ENCODE results near the gene ZNF454. TPM values are rescaled to one million over a fixed set of nuclear protein-coding genes. Genes with fewer than 3 reads are reported as not detected.
A peak's percentile ranks its signal among the peaks of the same experiment; 100 is the strongest.

ZNF454 gene
- total RNA-seq, 2 experiments from 2014 or later, result not detected

GRCh38 chr5:178988436-178989220, 47.6 kb downstream of the ZNF454 start:
- no peak overlapping the region for H3K4me3 Mint-ChIP-seq
- H3K36me3 Mint-ChIP-seq, result peaks cover 3% of the 10 kb centered on the region
- no peaks in the 10 kb centered on the region for H3K4me1 Mint-ChIP-seq
- ATAC-seq, result no peak
- H3K27ac Mint-ChIP-seq, result no peak overlapping the region
- H3K9me3 Mint-ChIP-seq (ENCODE audit: low read depth), result peaks cover 18% of the 10 kb centered on the region
- CTCF ChIA-PET, result no interaction called here
- no peak for DNase-seq
- H3K27me3 Mint-ChIP-seq, result peaks cover 9% of the 10 kb centered on the region

- CTCF ChIA-PET, result no interaction called here
- no peak for ATAC-seq
- Mint-ChIP-seq H3K27ac (no peak overlapping the region), H3K36me3 (peaks cover 4% of the 10 kb centered on the region), H3K4me3 (no peak overlapping the region), H3K4me1 (no peaks in the 10 kb centered on the region), H3K9me3 (ENCODE audit: low read depth) (peaks cover 18% of the 10 kb centered on the region), H3K27me3 (peaks cover 15% of the 10 kb centered on the region)
- no peak for DNase-seq
These were observed 48.3 kb downstream of the ZNF454 start for GRCh38 chr5:178989311-178989710.

GRCh38 chr5:178990491-178990890, 49.5 kb downstream of the ZNF454 start:
- H3K36me3 Mint-ChIP-seq, result peaks cover 7% of the 10 kb centered on the region
- H3K9me3 Mint-ChIP-seq (ENCODE audit: low read depth), result peaks cover 21% of the 10 kb centered on the region
- ATAC-seq (no peak), DNase-seq (peak; percentile 15)
- H3K4me1 Mint-ChIP-seq, result peaks cover 1% of the 10 kb centered on the region
- peaks cover 18% of the 10 kb centered on the region for H3K27me3 Mint-ChIP-seq
- CTCF ChIA-PET, result no interaction called here
- H3K27ac Mint-ChIP-seq, result no peak overlapping the region
- H3K4me3 Mint-ChIP-seq, result no peak overlapping the region

GRCh38 chr5:178991190-178992145, 50.5 kb downstream of the ZNF454 start:
- ATAC-seq, result no peak
- CTCF ChIA-PET, result no interaction called here
- Mint-ChIP-seq H3K4me3 (no peak overlapping the region), H3K9me3 (ENCODE audit: low read depth) (peaks cover 18% of the 10 kb centered on the region), H3K27me3 (peaks cover 20% of the 10 kb centered on the region), H3K4me1 (peaks cover 1% of the 10 kb centered on the region), H3K27ac (no peak overlapping the region), H3K36me3 (peaks cover 8% of the 10 kb centered on the region)
- DNase-seq, result no peak

GRCh38 chr5:178992291-178992895, 51.4 kb downstream of the ZNF454 start:
- Mint-ChIP-seq H3K4me1 (peaks cover 1% of the 10 kb centered on the region), H3K27me3 (peaks cover 20% of the 10 kb centered on the region), H3K9me3 (ENCODE audit: low read depth) (peaks cover 13% of the 10 kb centered on the region), H3K36me3 (peaks cover 7% of the 10 kb centered on the region), H3K27ac (no peak overlapping the region), H3K4me3 (no peak overlapping the region)
- ATAC-seq, result no peak
- CTCF ChIA-PET, result no interaction called here
- no peak for DNase-seq

GRCh38 chr5:178993236-178993765, 52.3 kb downstream of the ZNF454 start:
- DNase-seq, result no peak
- Mint-ChIP-seq H3K27ac (no peak overlapping the region), H3K4me3 (no peak overlapping the region), H3K36me3 (peaks cover 6% of the 10 kb centered on the region), H3K4me1 (peaks cover 1% of the 10 kb centered on the region), H3K9me3 (ENCODE audit: low read depth) (peaks cover 8% of the 10 kb centered on the region), H3K27me3 (peaks cover 20% of the 10 kb centered on the region)
- ATAC-seq, result no peak
- CTCF ChIA-PET, result no interaction called here

GRCh38 chr5:178993955-178994579, 53.1 kb downstream of the ZNF454 start:
- DNase-seq, result no peak
- no peak overlapping the region for H3K27ac Mint-ChIP-seq
- CTCF ChIA-PET, result no interaction called here
- H3K9me3 Mint-ChIP-seq (ENCODE audit: low read depth), result peaks cover 9% of the 10 kb centered on the region
- H3K36me3 Mint-ChIP-seq, result peaks cover 6% of the 10 kb centered on the region
- no peak for ATAC-seq
- peaks cover 1% of the 10 kb centered on the region for H3K4me1 Mint-ChIP-seq
- H3K27me3 Mint-ChIP-seq, result peaks cover 20% of the 10 kb centered on the region
- no peak overlapping the region for H3K4me3 Mint-ChIP-seq

- peaks cover 6% of the 10 kb centered on the region for H3K36me3 Mint-ChIP-seq
- CTCF ChIA-PET, result no interaction called here
- H3K4me1 Mint-ChIP-seq, result peaks cover 1% of the 10 kb centered on the region
- H3K9me3 Mint-ChIP-seq (ENCODE audit: low read depth), result peaks cover 9% of the 10 kb centered on the region
- H3K27me3 Mint-ChIP-seq, result peaks cover 20% of the 10 kb centered on the region
- no peak within 1 kb of the TSS for H3K27ac Mint-ChIP-seq
- DNase-seq (no peak), ATAC-seq (no peak)
- H3K4me3 Mint-ChIP-seq, result no peak within 1 kb of the TSS
These were observed 53.8 kb downstream of the ZNF454 start, which contains the start of gene GRM6 for GRCh38 chr5:178994580-178995340. Gene GRM6, minus strand, starts transcription at chr5:178995320. Its CDS starts 376 bp downstream, at chr5:178994944.

- Mint-ChIP-seq H3K36me3 (peaks cover 6% of the 10 kb centered on the region), H3K4me3 (no peak overlapping the region), H3K27ac (no peak overlapping the region), H3K4me1 (peaks cover 1% of the 10 kb centered on the region), H3K9me3 (ENCODE audit: low read depth) (peaks cover 7% of the 10 kb centered on the region), H3K27me3 (peaks cover 20% of the 10 kb centered on the region)
- ATAC-seq, result no peak
- CTCF ChIA-PET, result no interaction called here
- DNase-seq, result no peak
These were observed 54.3 kb downstream of the ZNF454 start for GRCh38 chr5:178995341-178995690.

GRCh38 chr5:178996156-178996555, 55.2 kb downstream of the ZNF454 start:
- Mint-ChIP-seq H3K36me3 (peaks cover 6% of the 10 kb centered on the region), H3K4me3 (no peak overlapping the region), H3K27ac (no peak overlapping the region), H3K4me1 (peaks cover 1% of the 10 kb centered on the region), H3K27me3 (peaks cover 20% of the 10 kb centered on the region), H3K9me3 (ENCODE audit: low read depth) (peaks cover 9% of the 10 kb centered on the region)
- CTCF ChIA-PET, result no interaction called here
- DNase-seq (no peak), ATAC-seq (no peak)

- H3K36me3 Mint-ChIP-seq, result peaks cover 6% of the 10 kb centered on the region
- no peak overlapping the region for H3K4me3 Mint-ChIP-seq
- no peak overlapping the region for H3K27ac Mint-ChIP-seq
- CTCF ChIA-PET, result no interaction called here
- H3K27me3 Mint-ChIP-seq, result peaks cover 20% of the 10 kb centered on the region
- ATAC-seq (no peak), DNase-seq (no peak)
- peaks cover 1% of the 10 kb centered on the region for H3K4me1 Mint-ChIP-seq
- H3K9me3 Mint-ChIP-seq (ENCODE audit: low read depth), result peaks cover 11% of the 10 kb centered on the region
These were observed 56.2 kb downstream of the ZNF454 start for GRCh38 chr5:178997191-178997590.

- H3K9me3 Mint-ChIP-seq (ENCODE audit: low read depth), result peaks cover 11% of the 10 kb centered on the region
- no peak for ATAC-seq
- no peak for DNase-seq
- H3K4me1 Mint-ChIP-seq, result peaks cover 1% of the 10 kb centered on the region
- peaks cover 14% of the 10 kb centered on the region for H3K27me3 Mint-ChIP-seq
- peaks cover 6% of the 10 kb centered on the region for H3K36me3 Mint-ChIP-seq
- CTCF ChIA-PET, result no interaction called here
- no peak overlapping the region for H3K4me3 Mint-ChIP-seq
- H3K27ac Mint-ChIP-seq, result no peak overlapping the region
These were observed 57.4 kb downstream of the ZNF454 start for GRCh38 chr5:178998441-178998840.

Data from activated CD8-positive, alpha-beta memory T cell treated with anti-CD3 and anti-CD28 coated beads, Interleukin-2, amount 10 ng/mL, durations not matched to agents 7 days and 5 days (primary cell).